Measurements from ENCODE around the gene ELAPOR1. TPM values are rescaled to one million over a fixed set of nuclear protein-coding genes. Genes with fewer than 3 reads are reported as not detected.

The ELAPOR1 gene
- total RNA-seq, 1 donor from 2014 or later: 0.70 TPM

- no peak for DNase-seq (ENCODE audit: low read depth, low spot score)
- Mint-ChIP-seq H3K27ac (ENCODE audit: unreplicated experiment) (no peak overlapping the region), H3K4me3 (no peak overlapping the region), H3K27me3 (ENCODE audit: low read depth) (peaks cover 72% of the 10 kb centered on the region), H3K36me3 (ENCODE audit: low read depth) (no peaks in the 10 kb centered on the region), H3K4me1 (peaks cover 22% of the 10 kb centered on the region), H3K9me3 (no peaks in the 10 kb centered on the region)
- TF ChIP-seq CTCF (conservative IDR thresholded peaks at IDR 0.05): no peak
Observed at GRCh38 chr1:109116286-109116685, 2.4 kb downstream of the ELAPOR1 start.

GRCh38 chr1:109118089-109118488 is 4.2 kb downstream of the ELAPOR1 start:
- H3K27me3 Mint-ChIP-seq (ENCODE audit: low read depth): peaks cover 57% of the 10 kb centered on the region

GRCh38 chr1:109120356-109120755 is 6.4 kb downstream of the ELAPOR1 start:
- DNase-seq (ENCODE audit: low read depth, low spot score): no peak
- Mint-ChIP-seq H3K4me3 (no peak overlapping the region), H3K4me1 (no peaks in the 10 kb centered on the region), H3K27ac (ENCODE audit: unreplicated experiment) (no peak overlapping the region), H3K27me3 (ENCODE audit: low read depth) (peaks cover 36% of the 10 kb centered on the region), H3K36me3 (ENCODE audit: low read depth) (no peaks in the 10 kb centered on the region), H3K9me3 (no peaks in the 10 kb centered on the region)
- no peak for TF ChIP-seq CTCF (conservative IDR thresholded peaks at IDR 0.05)

More at GRCh38 chr1:109118089-109118488, 4.2 kb downstream of the ELAPOR1 start:
- Mint-ChIP-seq H3K4me3 (no peak overlapping the region), H3K9me3 (no peaks in the 10 kb centered on the region), H3K36me3 (ENCODE audit: low read depth) (no peaks in the 10 kb centered on the region), H3K27ac (ENCODE audit: unreplicated experiment) (no peak overlapping the region), H3K4me1 (peaks cover 5% of the 10 kb centered on the region)
- no peak for TF ChIP-seq CTCF (conservative IDR thresholded peaks at IDR 0.05)
- DNase-seq (ENCODE audit: low read depth, low spot score): no peak

- no peak for TF ChIP-seq CTCF (conservative IDR thresholded peaks at IDR 0.05)
- Mint-ChIP-seq H3K36me3 (ENCODE audit: low read depth) (no peaks in the 10 kb centered on the region), H3K4me3 (no peak overlapping the region), H3K9me3 (no peaks in the 10 kb centered on the region), H3K4me1 (no peaks in the 10 kb centered on the region), H3K27me3 (ENCODE audit: low read depth) (no peaks in the 10 kb centered on the region), H3K27ac (ENCODE audit: unreplicated experiment) (no peak overlapping the region)
- DNase-seq (ENCODE audit: low read depth, low spot score): no peak
Observed at GRCh38 chr1:109131059-109131458, 17.1 kb downstream of the ELAPOR1 start.

GRCh38 chr1:109131800-109132199 is 17.9 kb downstream of the ELAPOR1 start:
- DNase-seq (ENCODE audit: low read depth, low spot score): no peak
- H3K36me3 Mint-ChIP-seq (ENCODE audit: low read depth): no peaks in the 10 kb centered on the region
- no peak overlapping the region for H3K27ac Mint-ChIP-seq (ENCODE audit: unreplicated experiment)
- no peaks in the 10 kb centered on the region for H3K27me3 Mint-ChIP-seq (ENCODE audit: low read depth)
- no peak overlapping the region for H3K4me3 Mint-ChIP-seq
- TF ChIP-seq CTCF (conservative IDR thresholded peaks at IDR 0.05): no peak
- no peaks in the 10 kb centered on the region for H3K9me3 Mint-ChIP-seq
- no peaks in the 10 kb centered on the region for H3K4me1 Mint-ChIP-seq
